GM19035 (cell line): Measurements from ENCODE around the gene SDS.

Source experiments
- ATAC-seq: cut with Tn5 transposase; IDR thresholded peaks from one replicate; pipeline ENCODE4 v1.9.1; 2021; ENCODE audit not compliant: unreplicated experiment

Gene SDS

DNA sequence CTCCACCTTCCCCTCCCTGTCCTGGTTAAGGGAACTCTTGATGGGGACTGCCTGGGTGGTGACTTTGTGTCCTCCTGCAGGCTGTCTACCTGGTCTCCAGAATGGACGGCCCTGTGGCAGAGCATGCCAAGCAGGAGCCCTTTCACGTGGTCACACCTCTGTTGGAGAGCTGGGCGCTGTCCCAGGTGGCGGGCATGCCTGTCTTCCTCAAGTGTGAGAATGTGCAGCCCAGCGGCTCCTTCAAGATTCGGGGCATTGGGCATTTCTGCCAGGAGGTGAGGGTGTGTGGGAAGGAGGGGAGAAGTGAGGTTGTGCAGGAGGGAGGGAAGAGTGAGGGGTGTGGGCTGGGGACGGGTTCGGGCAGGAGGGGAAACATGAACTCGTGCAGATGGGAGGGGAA lies 24.2 kb upstream of the SDS start:
- ATAC-seq: no peak

GRCh38 chr12:113425960-113426453 lies 22.3 kb upstream of the SDS start:
- no peak for ATAC-seq

GRCh38 chr12:113424915-113425823 lies 21.5 kb upstream of the SDS start:
- no peak for ATAC-seq

DNA sequence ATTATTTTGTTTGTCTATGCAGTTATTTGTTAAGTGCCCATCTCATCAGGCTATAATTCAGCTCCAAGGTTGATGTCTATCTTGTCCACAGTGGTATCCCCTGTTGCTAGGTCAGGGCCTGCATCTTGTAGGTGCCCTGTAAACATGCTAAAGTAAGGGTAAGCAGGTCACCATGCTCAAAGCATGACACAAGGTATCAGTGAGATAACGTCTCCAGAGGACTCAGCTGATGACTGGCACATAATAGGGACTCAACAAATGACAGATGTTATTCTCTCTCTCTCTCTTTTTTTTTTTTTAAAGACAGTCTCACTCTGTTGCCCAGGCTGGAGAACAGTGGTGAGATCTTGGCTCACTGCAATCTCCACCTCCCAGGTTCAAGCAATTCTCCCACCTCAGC lies 20.8 kb upstream of the SDS start:
- no peak for ATAC-seq

DNA sequence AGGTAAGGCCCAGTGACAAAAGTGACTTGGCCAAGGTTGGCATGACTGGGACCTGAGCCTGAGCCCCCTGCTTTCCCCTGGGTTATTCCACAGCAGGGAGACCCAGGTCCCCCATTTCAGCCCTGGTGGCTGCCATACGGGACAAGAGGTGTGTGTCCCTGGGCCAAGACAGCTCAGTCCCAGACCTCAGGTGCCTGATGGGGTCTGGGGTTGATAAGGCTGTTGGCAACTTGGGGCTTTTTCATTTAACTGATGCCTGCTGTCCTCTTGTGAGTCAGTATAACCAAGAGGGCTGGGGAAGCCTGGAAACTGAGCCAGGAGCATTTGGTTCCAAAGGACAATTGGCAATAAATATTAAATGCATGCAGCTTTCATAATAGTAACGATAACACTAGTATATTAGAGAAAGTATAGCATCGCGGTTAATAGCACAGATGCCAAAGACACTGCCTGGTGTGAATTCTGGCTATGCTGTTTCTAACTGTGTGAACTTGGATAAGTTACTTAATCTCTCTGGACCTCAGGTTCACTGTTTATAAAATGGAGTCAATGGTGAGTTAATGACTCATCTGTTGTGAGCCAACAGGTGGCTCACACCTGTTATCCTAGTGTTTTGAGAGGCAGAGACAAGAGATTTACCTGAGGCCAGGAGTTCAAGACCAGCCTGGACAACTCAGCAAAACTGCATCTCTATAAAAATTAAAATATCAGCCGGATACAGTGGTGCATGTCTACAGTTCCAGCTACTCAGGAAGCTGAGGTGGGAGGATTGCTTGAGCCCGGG lies 19.4 kb upstream of the SDS start:
- no peak for ATAC-seq

GRCh38 chr12:113422030-113422885 lies 18.6 kb upstream of the SDS start, which contains the start of gene SDSL:
SDSL (plus strand) TSS chr12:113422380; CDS start chr12:113427983, 5,603 bp downstream.
- ATAC-seq: peak; percentile 78

- ATAC-seq: no peak
Observed at GRCh38 chr12:113420996-113421595, 17.4 kb upstream of the SDS start.

DNA sequence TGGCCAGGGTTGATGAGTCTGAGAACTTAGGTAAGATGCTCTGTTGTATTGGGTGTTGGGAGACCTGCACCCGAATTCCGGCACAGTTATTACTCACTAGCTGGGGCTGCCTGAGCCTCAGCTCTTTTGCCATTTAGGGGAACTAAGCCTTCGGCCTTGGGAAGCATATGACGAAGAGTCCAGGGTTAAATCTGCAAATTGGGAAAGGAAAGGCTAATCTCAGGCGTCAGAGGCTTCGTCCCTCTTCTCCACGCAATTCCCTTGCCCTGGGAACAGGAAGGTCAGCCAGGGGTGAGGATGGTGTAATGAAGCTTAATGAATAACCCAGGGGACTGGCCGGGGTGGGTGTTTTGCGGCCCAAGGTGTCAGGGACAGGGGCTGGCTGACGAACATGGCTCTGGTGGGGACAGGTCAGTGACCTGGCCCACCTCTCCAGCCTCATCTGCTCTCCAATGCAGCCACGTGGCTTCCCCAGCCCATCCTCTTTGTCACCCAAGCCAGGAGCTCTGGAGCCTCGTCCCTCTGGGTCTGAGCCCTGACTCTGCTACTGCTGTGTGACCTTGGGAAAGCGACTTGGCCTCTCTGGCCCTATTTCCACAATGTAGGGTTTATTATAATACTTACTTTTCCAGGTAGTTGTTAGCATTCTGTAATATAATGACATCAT lies 14.7 kb upstream of the SDS start:
- no peak for ATAC-seq

DNA sequence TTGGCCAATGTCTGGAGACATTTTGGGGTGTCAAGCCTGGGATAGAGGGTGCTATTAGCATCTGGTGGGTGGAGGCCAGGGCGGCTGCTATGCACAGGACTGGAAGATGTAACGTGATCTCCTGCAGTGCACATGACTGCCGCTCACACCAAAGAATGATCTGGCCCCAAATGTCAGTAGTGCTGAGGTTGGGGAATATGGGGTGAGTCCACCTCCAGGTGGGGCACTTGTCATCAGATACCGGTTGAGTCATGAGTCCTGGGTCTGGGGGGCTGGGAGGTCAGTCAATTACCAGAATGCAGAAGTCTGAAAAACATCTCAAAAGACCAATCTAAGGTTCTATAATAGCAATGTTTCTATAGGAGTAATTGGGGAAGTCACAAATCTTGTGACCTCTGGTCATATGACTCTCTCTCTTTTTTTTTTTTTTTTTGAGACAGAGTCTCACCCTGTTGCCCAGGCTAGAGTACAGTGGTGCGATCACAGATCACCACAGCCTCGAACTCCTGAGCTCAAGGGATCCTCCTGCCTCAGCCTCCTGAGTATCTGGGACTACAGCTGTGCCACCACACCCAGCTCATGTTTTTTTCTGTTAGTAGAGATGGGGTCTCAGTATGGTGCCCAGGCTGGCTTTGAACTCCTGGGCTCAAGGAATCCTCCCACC lies 12.5 kb upstream of the SDS start:
- ATAC-seq: no peak

DNA sequence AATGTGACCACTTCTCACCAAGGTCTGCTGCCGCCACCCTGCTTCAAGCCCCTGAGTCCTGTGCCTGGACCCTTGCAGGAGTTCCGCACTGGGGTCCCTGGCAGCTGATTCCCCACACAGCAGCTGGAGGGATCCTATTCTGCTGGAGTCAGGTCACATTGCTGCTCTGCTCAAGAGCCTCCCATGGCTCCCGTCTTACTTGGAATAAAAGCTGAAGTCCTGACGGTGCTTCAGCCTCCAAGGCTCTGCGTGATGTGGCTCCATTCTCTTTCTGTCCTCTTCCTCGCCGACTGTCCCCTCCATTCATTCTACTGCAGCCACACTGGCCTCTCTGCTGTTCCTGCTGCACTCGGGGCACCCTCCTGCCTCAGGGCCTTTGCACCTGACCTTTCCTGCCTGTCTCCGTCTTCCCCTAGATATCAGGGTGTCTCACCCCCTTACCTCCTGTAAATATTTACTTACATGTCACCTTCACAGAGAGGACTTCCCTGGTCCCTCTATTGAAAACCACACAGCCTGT lies 10.9 kb upstream of the SDS start:
- no peak for ATAC-seq

- no peak for ATAC-seq
Observed at GRCh38 chr12:113413488-113413939, 9.8 kb upstream of the SDS start.

- ATAC-seq: no peak
Observed at GRCh38 chr12:113409462-113410124, 5.9 kb upstream of the SDS start.

GRCh38 chr12:113408756-113409298 lies 5.1 kb upstream of the SDS start:
- no peak for ATAC-seq

- no peak for ATAC-seq
Observed at GRCh38 chr12:113407931-113408600, 4.4 kb upstream of the SDS start.

DNA sequence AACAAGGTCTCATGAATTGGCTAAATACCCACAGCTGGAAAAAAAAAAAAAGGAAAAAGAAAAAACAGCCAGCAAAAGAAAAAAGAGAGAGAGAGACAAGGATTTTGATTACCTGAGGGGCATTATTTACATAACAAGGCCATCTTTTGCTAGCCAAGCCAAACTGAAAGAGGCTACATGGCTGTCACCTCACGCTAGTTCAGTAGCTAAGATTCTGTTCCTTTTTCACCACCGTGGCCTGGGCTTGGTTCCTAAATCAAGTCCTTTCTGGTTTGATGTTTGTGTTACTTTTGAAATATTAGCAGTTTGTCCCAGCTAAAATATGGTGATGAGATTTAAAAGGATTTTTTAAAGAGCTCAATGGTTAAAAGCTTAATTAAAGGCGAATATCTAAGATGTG lies 2.0 kb upstream of the SDS start:
- ATAC-seq: no peak

- ATAC-seq: no peak
Observed at GRCh38 chr12:113402586-113403260, 964 bp downstream of the SDS start.
